ENCODE data around the gene FJX1. TPM values are rescaled to one million over a fixed set of nuclear protein-coding genes. Genes with fewer than 3 reads are reported as not detected.

FJX1 gene
- polyA plus RNA-seq (ENCODE audit: insufficient read length in 3 of 3), result 10 to 100 TPM; 17.6 to 25.3 (median 19.5) TPM
- long read RNA-seq, donor 1, transcript FJX1-201 (1 exons, 2,450 nt), result major isoform, 18 of 18 reads
- long read RNA-seq, donor 1, partial matches to known transcripts, result 0 of 18 reads
- long read RNA-seq, donor 1, other reads (novel, unspliced or antisense), result 0 of 18 reads
- long read RNA-seq, donor 2, transcript FJX1-201 (1 exons, 2,450 nt), result major isoform, 26 of 26 reads
- long read RNA-seq, donor 2, partial matches to known transcripts, result 0 of 26 reads
- long read RNA-seq, donor 2, other reads (novel, unspliced or antisense), result 0 of 26 reads
- long read RNA-seq, donor 3, transcript FJX1-201 (1 exons, 2,450 nt), result major isoform, 24 of 24 reads
- long read RNA-seq, donor 3, partial matches to known transcripts, result 0 of 24 reads
- long read RNA-seq, donor 3, other reads (novel, unspliced or antisense), result 0 of 24 reads
- long read RNA-seq, donor 4, transcript FJX1-201 (1 exons, 2,450 nt), result major isoform, 31 of 31 reads
- long read RNA-seq, donor 4, partial matches to known transcripts, result 0 of 31 reads
- long read RNA-seq, donor 4, other reads (novel, unspliced or antisense), result 0 of 31 reads
- long read RNA-seq, donor 5, transcript FJX1-201 (1 exons, 2,450 nt), result major isoform, 13 of 13 reads
- long read RNA-seq, donor 5, partial matches to known transcripts, result 0 of 13 reads
- long read RNA-seq, donor 5, other reads (novel, unspliced or antisense), result 0 of 13 reads
- long read RNA-seq, donor 6, transcript FJX1-201 (1 exons, 2,450 nt), result major isoform, 18 of 18 reads
- long read RNA-seq, donor 6, partial matches to known transcripts, result 0 of 18 reads
- long read RNA-seq, donor 6, other reads (novel, unspliced or antisense), result 0 of 18 reads
- long read RNA-seq, donor 7, transcript FJX1-201 (1 exons, 2,450 nt), result major isoform, 27 of 27 reads
- long read RNA-seq, donor 7, partial matches to known transcripts, result 0 of 27 reads
- long read RNA-seq, donor 7, other reads (novel, unspliced or antisense), result 0 of 27 reads
- long read RNA-seq, donor 8, partial matches to known transcripts, result 0 of 2 reads
- long read RNA-seq, donor 8, other reads (novel, unspliced or antisense), result 0 of 2 reads
- long read RNA-seq, donor 9, transcript FJX1-201 (1 exons, 2,450 nt), result major isoform, 28 of 28 reads
- long read RNA-seq, donor 9, partial matches to known transcripts, result 0 of 28 reads
- long read RNA-seq, donor 9, other reads (novel, unspliced or antisense), result 0 of 28 reads
- long read RNA-seq, donor 10, transcript FJX1-201 (1 exons, 2,450 nt), result major isoform, 21 of 21 reads
- long read RNA-seq, donor 10, partial matches to known transcripts, result 0 of 21 reads
- long read RNA-seq, donor 10, other reads (novel, unspliced or antisense), result 0 of 21 reads
- long read RNA-seq, donor 11, transcript FJX1-201 (1 exons, 2,450 nt), result major isoform, 25 of 25 reads
- long read RNA-seq, donor 11, partial matches to known transcripts, result 0 of 25 reads
- long read RNA-seq, donor 11, other reads (novel, unspliced or antisense), result 0 of 25 reads
- long read RNA-seq, donor 12, transcript FJX1-201 (1 exons, 2,450 nt), result major isoform, 30 of 30 reads
- long read RNA-seq, donor 12, partial matches to known transcripts, result 0 of 30 reads
- long read RNA-seq, donor 12, other reads (novel, unspliced or antisense), result 0 of 30 reads
- long read RNA-seq, donor 13, transcript FJX1-201 (1 exons, 2,450 nt), result major isoform, 18 of 18 reads
- long read RNA-seq, donor 13, partial matches to known transcripts, result 0 of 18 reads
- long read RNA-seq, donor 13, other reads (novel, unspliced or antisense), result 0 of 18 reads
- long read RNA-seq, donor 14, result 0 reads
- long read RNA-seq, donor 15, transcript FJX1-201 (1 exons, 2,450 nt), result major isoform, 20 of 20 reads
- long read RNA-seq, donor 15, partial matches to known transcripts, result 0 of 20 reads
- long read RNA-seq, donor 15, other reads (novel, unspliced or antisense), result 0 of 20 reads
- long read RNA-seq, donor 16, transcript FJX1-201 (1 exons, 2,450 nt), result major isoform, 28 of 28 reads
- long read RNA-seq, donor 16, partial matches to known transcripts, result 0 of 28 reads
- long read RNA-seq, donor 16, other reads (novel, unspliced or antisense), result 0 of 28 reads

- peak; percentile 74 for DNase-seq
These were observed at the start of gene FJX1 for GRCh38 chr11:35617687-35618496. FJX1 (plus strand) TSS chr11:35618460; CDS start chr11:35618637, 177 bp downstream.

GRCh38 chr11:35571696-35572095, 46.6 kb upstream of the FJX1 start:
- DNase-seq, result no peak

- DNase-seq, result no peak
These were observed 38.5 kb upstream of the FJX1 start for GRCh38 chr11:35579557-35580396.

- no peak for DNase-seq
These were observed 37.9 kb upstream of the FJX1 start for GRCh38 chr11:35580397-35580781.

GRCh38 chr11:35582033-35582432, 36.2 kb upstream of the FJX1 start:
- no peak for DNase-seq

- DNase-seq, result no peak
These were observed 35.1 kb upstream of the FJX1 start for GRCh38 chr11:35583126-35583525.

- DNase-seq, result no peak
These were observed 34.4 kb upstream of the FJX1 start for GRCh38 chr11:35583843-35584242.

GRCh38 chr11:35584321-35584720, 33.9 kb upstream of the FJX1 start:
- no peak for DNase-seq

GRCh38 chr11:35585416-35585815, 32.8 kb upstream of the FJX1 start:
- DNase-seq, result no peak

- DNase-seq, result no peak
These were observed 32.0 kb upstream of the FJX1 start for GRCh38 chr11:35586222-35586621.

GRCh38 chr11:35587972-35588371, 30.3 kb upstream of the FJX1 start:
- DNase-seq, result no peak

- DNase-seq, result no peak
These were observed 29.6 kb upstream of the FJX1 start for GRCh38 chr11:35588627-35589026.

- no peak for DNase-seq
These were observed 29.0 kb upstream of the FJX1 start for GRCh38 chr11:35589281-35589680.

- DNase-seq, result no peak
These were observed 27.8 kb upstream of the FJX1 start for GRCh38 chr11:35590412-35590811.

- no peak for DNase-seq
These were observed 25.1 kb upstream of the FJX1 start for GRCh38 chr11:35593143-35593542.

- no peak for DNase-seq
These were observed 23.6 kb upstream of the FJX1 start for GRCh38 chr11:35594680-35595079.

GRCh38 chr11:35598254-35599125, 19.8 kb upstream of the FJX1 start:
- DNase-seq, result no peak
